Glutamatergic neuron (in vitro differentiated cells): ENCODE data around the gene TMEM98. TPM values are rescaled to one million over a fixed set of nuclear protein-coding genes. Genes with fewer than 3 reads are reported as not detected.
"Not testable (repeated sequence)": the region's sequence is repeated elsewhere in the genome, so short reads cannot be mapped to it uniquely, and the experiment has no call there.

Source experiments
- DNase-seq: peaks from one replicate; pipeline ENCODE4 v3.0.0; 2022
- H3K27ac Mint-ChIP-seq: one replicate; pipeline ENCODE4 v1.8.0; 2020; ENCODE audit warnings: mild to moderate bottlenecking, mixed read lengths, inconsistent platforms; ENCODE audit not compliant: unreplicated experiment
- H3K27me3 Mint-ChIP-seq: one replicate; pipeline ENCODE4 v1.8.0; 2020; ENCODE audit warnings: mild to moderate bottlenecking, moderate library complexity, mixed read lengths, inconsistent platforms; ENCODE audit not compliant: unreplicated experiment
- H3K36me3 Mint-ChIP-seq: one replicate; pipeline ENCODE4 v1.8.0; 2020; ENCODE audit warnings: mild to moderate bottlenecking, mixed read lengths, inconsistent platforms; ENCODE audit not compliant: unreplicated experiment
- H3K4me1 Mint-ChIP-seq: one replicate; pipeline ENCODE4 v1.8.0; 2020; ENCODE audit warnings: mild to moderate bottlenecking, low read depth, mixed read lengths, inconsistent platforms; ENCODE audit not compliant: unreplicated experiment
- H3K4me3 Mint-ChIP-seq: one replicate; pipeline ENCODE4 v1.8.0; 2020; ENCODE audit warnings: mild to moderate bottlenecking, mixed read lengths, inconsistent platforms; ENCODE audit not compliant: unreplicated experiment
- H3K9me3 Mint-ChIP-seq: one replicate; pipeline ENCODE4 v1.8.0; 2020; ENCODE audit warnings: mild to moderate bottlenecking, moderate library complexity, mixed read lengths, inconsistent platforms; ENCODE audit not compliant: unreplicated experiment
- total RNA-seq: library from RNA; stranded (reverse); fragmentation: NEBNext Ultra II Directional; extraction: Animal tissue kit (Norgen Biotek cat#: 25700); gene quantifications from one replicate; pipeline ENCODE4 v1.2.1, GENCODE V29; 2021; ENCODE audit not compliant: unreplicated experiment
- TF ChIP-seq, protein P1 (sequence below): fragments of 200-600 bp; sonication (generic); IDR thresholded peaks from one replicate; pipeline ENCODE4 v1.5.0; 2021; ENCODE audit not compliant: partially characterized antibody, unreplicated experiment

TMEM98 gene
- total RNA-seq, 1 donor from 2014 or later: 62.3 TPM

- no peaks in the 10 kb centered on the region for H3K36me3 Mint-ChIP-seq
- peaks cover 3% of the 10 kb centered on the region for H3K27me3 Mint-ChIP-seq
- no peak overlapping the region for H3K27ac Mint-ChIP-seq
- TF ChIP-seq, protein P1, sequence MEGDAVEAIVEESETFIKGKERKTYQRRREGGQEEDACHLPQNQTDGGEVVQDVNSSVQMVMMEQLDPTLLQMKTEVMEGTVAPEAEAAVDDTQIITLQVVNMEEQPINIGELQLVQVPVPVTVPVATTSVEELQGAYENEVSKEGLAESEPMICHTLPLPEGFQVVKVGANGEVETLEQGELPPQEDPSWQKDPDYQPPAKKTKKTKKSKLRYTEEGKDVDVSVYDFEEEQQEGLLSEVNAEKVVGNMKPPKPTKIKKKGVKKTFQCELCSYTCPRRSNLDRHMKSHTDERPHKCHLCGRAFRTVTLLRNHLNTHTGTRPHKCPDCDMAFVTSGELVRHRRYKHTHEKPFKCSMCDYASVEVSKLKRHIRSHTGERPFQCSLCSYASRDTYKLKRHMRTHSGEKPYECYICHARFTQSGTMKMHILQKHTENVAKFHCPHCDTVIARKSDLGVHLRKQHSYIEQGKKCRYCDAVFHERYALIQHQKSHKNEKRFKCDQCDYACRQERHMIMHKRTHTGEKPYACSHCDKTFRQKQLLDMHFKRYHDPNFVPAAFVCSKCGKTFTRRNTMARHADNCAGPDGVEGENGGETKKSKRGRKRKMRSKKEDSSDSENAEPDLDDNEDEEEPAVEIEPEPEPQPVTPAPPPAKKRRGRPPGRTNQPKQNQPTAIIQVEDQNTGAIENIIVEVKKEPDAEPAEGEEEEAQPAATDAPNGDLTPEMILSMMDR: no peak
- no peak for DNase-seq
- H3K4me3 Mint-ChIP-seq: no peak overlapping the region
- no peaks in the 10 kb centered on the region for H3K9me3 Mint-ChIP-seq
- H3K4me1 Mint-ChIP-seq: peaks cover 5% of the 10 kb centered on the region
These were observed 12.7 kb upstream of the TMEM98 start for GRCh38 chr17:32915245-32915644.

GRCh38 chr17:32916134-32916533, 11.8 kb upstream of the TMEM98 start:
- Mint-ChIP-seq H3K36me3 (no peaks in the 10 kb centered on the region), H3K4me3 (no peak overlapping the region), H3K4me1 (peaks cover 5% of the 10 kb centered on the region), H3K27ac (no peak overlapping the region), H3K9me3 (no peaks in the 10 kb centered on the region), H3K27me3 (peaks cover 3% of the 10 kb centered on the region)
- TF ChIP-seq, protein P1: no peak
- DNase-seq: no peak

- H3K9me3 Mint-ChIP-seq: peaks cover 2% of the 10 kb centered on the region
- H3K27me3 Mint-ChIP-seq: peaks cover 3% of the 10 kb centered on the region
- DNase-seq: no peak
- H3K27ac Mint-ChIP-seq: no peak overlapping the region
- no peaks in the 10 kb centered on the region for H3K36me3 Mint-ChIP-seq
- H3K4me3 Mint-ChIP-seq: no peak overlapping the region
- peaks cover 3% of the 10 kb centered on the region for H3K4me1 Mint-ChIP-seq
- TF ChIP-seq, protein P1: no peak
These were observed 10.9 kb upstream of the TMEM98 start for GRCh38 chr17:32917081-32917480.

DNA sequence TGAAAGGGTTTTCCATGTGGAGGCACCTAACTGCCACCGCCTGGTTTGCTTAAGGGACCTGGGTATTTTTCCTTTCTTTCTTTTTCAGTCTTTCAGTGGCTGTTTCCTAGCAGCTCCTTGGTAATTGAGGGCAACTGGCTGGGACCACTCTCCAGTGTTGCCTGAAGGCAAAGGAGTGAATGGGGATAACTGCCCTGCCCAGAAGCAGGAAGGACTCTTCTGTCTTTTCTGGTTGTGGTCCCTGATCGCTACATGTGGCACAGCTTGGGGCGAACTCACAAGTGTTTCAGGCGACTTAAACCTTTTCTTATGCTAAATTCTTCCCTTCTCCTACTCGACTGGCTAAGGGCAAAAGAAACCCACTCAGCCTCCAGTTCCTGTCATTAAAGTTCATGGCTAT, 10.1 kb upstream of the TMEM98 start:
- H3K9me3 Mint-ChIP-seq: peaks cover 2% of the 10 kb centered on the region
- TF ChIP-seq, protein P1: no peak
- H3K36me3 Mint-ChIP-seq: no peaks in the 10 kb centered on the region
- no peak for DNase-seq
- no peak overlapping the region for H3K4me3 Mint-ChIP-seq
- no peak overlapping the region for H3K27ac Mint-ChIP-seq
- no peaks in the 10 kb centered on the region for H3K4me1 Mint-ChIP-seq
- peaks cover 3% of the 10 kb centered on the region for H3K27me3 Mint-ChIP-seq

DNA sequence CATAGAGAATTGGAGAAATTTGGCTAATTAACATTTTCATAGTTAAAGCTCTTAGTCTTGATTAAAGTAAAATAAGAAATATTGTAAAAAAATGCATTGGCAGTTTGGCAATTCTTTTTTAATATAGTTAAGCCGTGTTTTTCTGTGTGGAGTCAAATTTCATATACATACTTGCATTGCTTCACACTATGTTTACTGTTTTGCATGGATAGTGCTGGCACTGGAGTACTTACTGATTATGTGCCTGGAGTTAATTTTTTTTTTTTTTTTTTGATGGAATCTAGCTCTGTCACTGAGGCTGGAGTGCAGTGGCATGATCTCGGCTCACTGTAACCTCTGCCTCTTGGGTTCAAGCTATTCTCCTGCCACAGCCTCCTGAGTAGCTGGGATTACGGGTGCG, 8.1 kb upstream of the TMEM98 start:
- H3K4me3 Mint-ChIP-seq, H3K27ac Mint-ChIP-seq, H3K27me3 Mint-ChIP-seq, H3K36me3 Mint-ChIP-seq, DNase-seq, H3K9me3 Mint-ChIP-seq, H3K4me1 Mint-ChIP-seq: not testable (repeated sequence)

- TF ChIP-seq, protein P1: no peak
These were observed 7.7 kb upstream of the TMEM98 start for GRCh38 chr17:32920293-32920692.

More at GRCh38 chr17:32920293-32920692, 7.7 kb upstream of the TMEM98 start:
- H3K4me3 Mint-ChIP-seq: no peak overlapping the region
- DNase-seq: no peak
- H3K27ac Mint-ChIP-seq: no peak overlapping the region
- H3K27me3 Mint-ChIP-seq: peaks cover 3% of the 10 kb centered on the region
- peaks cover 2% of the 10 kb centered on the region for H3K9me3 Mint-ChIP-seq
- H3K4me1 Mint-ChIP-seq: no peaks in the 10 kb centered on the region
- no peaks in the 10 kb centered on the region for H3K36me3 Mint-ChIP-seq
